K562 (cell line): ENCODE results near the gene DDAH1. TPM values are rescaled to one million over a fixed set of nuclear protein-coding genes. Genes with fewer than 3 reads are reported as not detected.

Experiments used
- ATAC-seq: fragments of 200-7000 bp; cut with Tn5 transposase; 3 replicates; pipeline ENCODE4 v1.9.1; 2020; ENCODE audit warnings: moderate library complexity
- BruUV-seq: library from RNA; stranded (reverse); fragments of 400-500 nt; replicated peaks from 2 replicates; lab custom pipeline; 2021; lab: Mats Ljungman, UMichigan
- CTCF ChIA-PET: fragments of 300-600 bp; formaldehyde crosslinking; extraction: SDS; loops from one replicate; lab custom pipeline; 2021; ENCODE audit warnings: low intra/inter-chr PET ratio; lab: Yijun Ruan, JAX
- POLR2A ChIA-PET: fragments of 300-600, 350-650 bp; sonication (Branson Sonifier 250); formaldehyde crosslinking; extraction: SDS; loops from one replicate; lab custom pipeline; 2021; ENCODE audit warnings: antibody characterized with exemption, inconsistent platforms; lab: Yijun Ruan, JAX
- DNase-seq, 4 experiments: peaks; one replicate each; pipeline versions ENCODE4 v3.0.0 to v3.0.0-alpha.2; 2011 to 2018; ENCODE audit warnings: low spot score in 3 of 4, mixed read lengths in 3 of 4; ENCODE audit errors: extremely low read depth in 1 of 4
- FAIRE-seq: peaks from 2 replicates; lab custom pipeline; 2011; peaks lifted over from hg19 to GRCh38; lab: Jason Lieb, UNC
- H2AFZ ChIP-seq: 2 replicates; pipeline ENCODE4 v1.6.0; 2011; ENCODE audit warnings: low read depth, low read length, control low read depth, inconsistent platforms
- H3K27ac ChIP-seq: fragments of 200-600 bp; 3 replicates; pipeline ENCODE4 v1.8.0; 2011; ENCODE audit warnings: low read depth, mild to moderate bottlenecking, control low read depth, inconsistent platforms, low read length, moderate library complexity, mixed read lengths; ENCODE audit errors: extremely low read depth
- H3K27me3 ChIP-seq, 2 experiments: fragments of 300-600 bp in 1 of 2; 2 replicates in 1 of 2; 3 replicates in 1 of 2; pipeline versions ENCODE4 v1.6.0 to v1.8.0; 2011; ENCODE audit warnings: inconsistent platforms in 2 of 2, low read length in 2 of 2, mild to moderate bottlenecking in 1 of 2, mixed read lengths in 1 of 2, moderate library complexity in 1 of 2; ENCODE audit not compliant: control insufficient read depth in 2 of 2, insufficient read depth in 2 of 2
- H3K36me3 ChIP-seq: fragments of 300-600 bp; 3 replicates; pipeline ENCODE4 v1.8.0; 2011; ENCODE audit warnings: mild to moderate bottlenecking, low read length, inconsistent platforms; ENCODE audit not compliant: control insufficient read depth, insufficient read depth
- H3K4me1 ChIP-seq, 2 experiments: fragments of 200-600 bp in 1 of 2; replicated peaks in 1 of 2; 2 replicates in 1 of 2; 3 replicates in 1 of 2; pipeline versions ENCODE4 v1.5.1 to v1.8.0; 2011; ENCODE audit warnings: inconsistent platforms in 2 of 2, low read length in 2 of 2, mild to moderate bottlenecking in 1 of 2, mixed read lengths in 1 of 2, moderate library complexity in 1 of 2; ENCODE audit not compliant: control insufficient read depth in 2 of 2, insufficient read depth in 2 of 2
- H3K4me2 ChIP-seq: 2 replicates; pipeline ENCODE4 v1.6.1; 2011; ENCODE audit warnings: low read length, control low read depth, inconsistent platforms, mixed read lengths; ENCODE audit not compliant: insufficient read depth
- H3K4me3 ChIP-seq: fragments of 200-600 bp; sonication (generic), shearing (Covaris generic); 2 replicates; pipeline ENCODE4 v1.5.1; 2016; ENCODE audit warnings: control low read depth, inconsistent platforms
- H3K79me2 ChIP-seq: fragments of 200-600 bp; 3 replicates; pipeline ENCODE4 v1.8.0; 2011; ENCODE audit warnings: low read length, inconsistent platforms; ENCODE audit not compliant: control insufficient read depth, insufficient read depth
- H3K9ac ChIP-seq, 2 experiments: 2 replicates each; pipeline versions ENCODE4 v1.6.0 to v1.6.1; 2011; ENCODE audit warnings: low read depth in 2 of 2, low read length in 2 of 2, control low read depth in 1 of 2, inconsistent platforms in 1 of 2, mild to moderate bottlenecking in 1 of 2, mixed read lengths in 1 of 2; ENCODE audit not compliant: insufficient read depth in 1 of 2
- H3K9me1 ChIP-seq: one replicate; pipeline ENCODE4 v1.6.0; 2011; ENCODE audit warnings: inconsistent platforms, mild to moderate bottlenecking, low read length, moderate library complexity; ENCODE audit not compliant: control insufficient read depth, insufficient read depth
- H3K9me3 ChIP-seq: replicated peaks from 2 replicates; pipeline ENCODE4 v1.5.1; 2011; ENCODE audit warnings: low read depth, low read length, inconsistent platforms; ENCODE audit not compliant: control insufficient read depth, insufficient read depth
- H4K20me1 ChIP-seq: replicated peaks from 2 replicates; pipeline ENCODE4 v1.6.1; 2011; ENCODE audit warnings: low read length, inconsistent platforms, mixed read lengths; ENCODE audit not compliant: control insufficient read depth, insufficient read depth
- ARID1B ChIP-seq: fragments of 450-650 bp; IDR thresholded peaks from 2 replicates; pipeline ENCODE4 v1.6.1; 2016; ENCODE audit warnings: antibody characterized with exemption, mild to moderate bottlenecking, inconsistent platforms
- BDP1 ChIP-seq: IDR thresholded peaks from 3 replicates; pipeline ENCODE4 v1.6.1; 2011; ENCODE audit not compliant: insufficient read length, insufficient read depth
- FIP1L1 ChIP-seq: fragments of 200-400 bp; formaldehyde crosslinking; IDR thresholded peaks from 2 replicates; pipeline ENCODE4 v1.6.1; 2018; ENCODE audit warnings: mild to moderate bottlenecking, low read depth, low read length; ENCODE audit not compliant: poor library complexity, severe bottlenecking
- GTF3C2 ChIP-seq: IDR thresholded peaks from 3 replicates; pipeline ENCODE4 v1.6.1; 2011; ENCODE audit warnings: borderline replicate concordance, mild to moderate bottlenecking, moderate library complexity; ENCODE audit not compliant: insufficient read length; ENCODE audit errors: extremely low read depth
- HDAC1 ChIP-seq, 2 experiments: fragments of 450-650 bp; IDR thresholded peaks; 2 replicates each; pipeline ENCODE4 v1.6.1; 2016 to 2017; ENCODE audit warnings: inconsistent platforms in 1 of 2, mild to moderate bottlenecking in 1 of 2, moderate library complexity in 1 of 2
- HEY1 ChIP-seq: fragments of 250-450 bp; sonication (Bioruptor Pico); IDR thresholded peaks from 2 replicates; pipeline ENCODE4 v1.5.0; 2020; ENCODE audit warnings: mild to moderate bottlenecking, moderate library complexity, borderline replicate concordance
- HNRNPUL1 ChIP-seq: fragments of 200-400 bp; formaldehyde crosslinking; IDR thresholded peaks from 2 replicates; pipeline ENCODE4 v1.6.1; 2017; ENCODE audit warnings: low read length
- JUND ChIP-seq, 2 experiments: IDR thresholded peaks; 2 replicates in 1 of 2; 3 replicates in 1 of 2; pipeline ENCODE4 v1.6.1; 2011; ENCODE audit warnings: borderline replicate concordance in 2 of 2, low read depth in 2 of 2, low read length in 2 of 2, improper control_type of control experiment in 1 of 2, missing biosample characterization in 1 of 2, missing genetic modification characterization in 1 of 2, missing genetic modification reagents in 1 of 2
- MLLT1 ChIP-seq, 2 experiments: fragments of 450-650 bp; IDR thresholded peaks; 2 replicates each; pipeline ENCODE4 v1.6.1; 2016
- NUFIP1 ChIP-seq: fragments of 450-650 bp; IDR thresholded peaks from 2 replicates; pipeline ENCODE4 v1.6.1; 2018; ENCODE audit not compliant: partially characterized antibody
- PHF21A ChIP-seq: fragments of 450-650 bp; IDR thresholded peaks from 2 replicates; pipeline ENCODE4 v1.6.1; 2017; ENCODE audit warnings: low read depth, borderline replicate concordance
- SMARCE1 ChIP-seq: fragments of 450-650 bp; IDR thresholded peaks from 2 replicates; pipeline ENCODE4 v1.7.1; 2016; ENCODE audit warnings: mild to moderate bottlenecking
- ZEB2 ChIP-seq: fragments of 450-650 bp; IDR thresholded peaks from 2 replicates; pipeline ENCODE4 v1.6.1; 2016
- ZNF77 ChIP-seq: fragments of 250-450 bp; sonication (Bioruptor Pico); IDR thresholded peaks from 2 replicates; pipeline ENCODE4 v1.5.0; 2020
- WGBS: fragments of 100-300 bp; shearing (Covaris generic); methylation state at CpG from one replicate; pipeline ENCODE4 v1.1.6; 2016; ENCODE audit warnings: low coverage, mixed read lengths; ENCODE audit not compliant: insufficient coverage; ENCODE audit errors: missing lambda C conversion rate; 5-methylcytosine and 5-hydroxymethylcytosine counted together
- in situ Hi-C: fragments of 300-500 bp; cut with MboI; formaldehyde crosslinking; loops from 4 replicates; pipeline ENCODE4 v1.15.0; 2018; ENCODE audit warnings: inconsistent platforms, mixed read lengths
- intact Hi-C: fragments of 100-400 bp; cut with micrococcal nuclease; formaldehyde crosslinking; loops from 2 replicates; pipeline ENCODE4 v1.14.2; 2022
- polyA plus RNA-seq, 8 experiments: library from polyadenylated mRNA; depleted of rRNA in 4 of 8; stranded (reverse) in 5 of 8; unstranded in 3 of 8; fragments of >200 nt; fragmentation: Nextera tagmentation in 2 of 8; fragmentation: Illumina TruSeq in 1 of 8; extraction: Ambion mirVana in 2 of 8; extraction: Trizol in 1 of 8; gene quantifications; 2 replicates each; pipeline versions ENCODE4 v1.2.1 to v1.2.3, GENCODE V29; 2011 to 2014; ENCODE audit warnings: inconsistent platforms in 1 of 8, missing spikeins in 1 of 8
- total RNA-seq, 7 experiments: library from RNA; depleted of rRNA in 6 of 7; stranded (reverse); fragments of >200 nt in 6 of 7; fragmentation: Illumina TruSeq in 2 of 7; extraction: Trizol in 2 of 7; gene quantifications; 2 replicates each; pipeline versions ENCODE4 v1.2.1 to v1.2.3, GENCODE V29; 2011 to 2021; ENCODE audit warnings: low replicate concordance in 1 of 7

The DDAH1 gene
- total and polyA plus RNA-seq, 9 of the 15 experiments (the other 6 are each of a cell fraction or from before 2014, with no cell fraction given): 0.04 to 0.24 (median 0.10) TPM

GRCh38 chr1:85289207-85289847 lies 175.6 kb downstream of the DDAH1 start (continued):
- TF ChIP-seq PHF21A (no peak), ARID1B (peak; percentile 54; the same call in 1 of the 2 replicates), JUND (IDR thresholded peaks at IDR 0.05; ENCODE audit: borderline replicate concordance, low read depth, low read length) (peak; percentile 62; the same call in 1 of the 2 replicates), JUND (tag; IDR thresholded peaks at IDR 0.05; ENCODE audit: borderline replicate concordance, low read depth, low read length) (0 out of 3 replicates have a peak, but pooled peaks have one; percentile 18), HDAC1 (IDR thresholded peaks at IDR 0.05) (no peak), SMARCE1 (0 out of 2 replicates have a peak, but pooled peaks have one; percentile 43), NUFIP1 (no peak), MLLT1 (IDR thresholded peaks at IDR 0.05) (peak in 1 of 2 experiments; percentile 52; a peak in 1 of 4 replicates), ZEB2 (0 out of 2 replicates have a peak, but pooled peaks have one; percentile 32), ZNF77 (no peak)

- DNase-seq (no peak), FAIRE-seq (no peak), ATAC-seq (no peak)
- no peaks in the 10 kb centered on the region for H3K79me2 ChIP-seq
- intact Hi-C loops (no loop called here), in situ Hi-C loops (no loop called here)
- no peak overlapping the region for H3K4me3 ChIP-seq
- 13% methylated on average over 1 of the region's 2 CpGs for WGBS
- H4K20me1 ChIP-seq: no peaks in the 10 kb centered on the region
- no peak overlapping the region for H3K27ac ChIP-seq
- H3K27me3 ChIP-seq: peaks cover 0 to 3% of the 10 kb centered on the region in 2 experiments; a peak in 2 of 5 replicates
- H3K4me2 ChIP-seq: no peak overlapping the region
- no peaks in the 10 kb centered on the region for H3K9me1 ChIP-seq
- peaks cover 6 to 13% of the 10 kb centered on the region in 2 experiments; a peak in 4 of 5 replicates for H3K4me1 ChIP-seq
- no peak overlapping the region for H2AFZ ChIP-seq
- H3K9me3 ChIP-seq: no peaks in the 10 kb centered on the region
- H3K36me3 ChIP-seq: no peaks in the 10 kb centered on the region
- CTCF ChIA-PET: no interaction called here
- POLR2A ChIA-PET: interaction anchor here (1.5 to 2.0 kb wide), 2 partner anchors 10 to 11 kb away, joined by 4 to 9 read pairs; no protein-coding TSS in a partner anchor
- H3K9ac ChIP-seq: no peak overlapping the region
- BruUV-seq: no TSS peak
- no peak for TF ChIP-seq HNRNPUL1
- no peak for TF ChIP-seq HEY1
- no peak for TF ChIP-seq FIP1L1
- TF ChIP-seq BDP1: no peak
- no peak for TF ChIP-seq GTF3C2
Measured at GRCh38 chr1:85284202-85284601, 180.8 kb downstream of the DDAH1 start.
